ENCODE results near the gene VPS37C.

- TF ChIP-seq TP53 (CRISPR knock-in tag; IDR thresholded peaks at IDR 0.05) (no peak), MAX (CRISPR knock-in tag; IDR thresholded peaks at IDR 0.05) (no peak), ESRRA (CRISPR knock-in tag; IDR thresholded peaks at IDR 0.05; ENCODE audit: borderline replicate concordance) (no peak), TEAD1 (CRISPR knock-in tag; IDR thresholded peaks at IDR 0.05) (no peak), SP1 (CRISPR knock-in tag; conservative IDR thresholded peaks at IDR 0.05) (no peak), E2F1 (CRISPR knock-in tag; IDR thresholded peaks at IDR 0.05) (no peak), RELA (CRISPR knock-in tag; IDR thresholded peaks at IDR 0.05; ENCODE audit: borderline replicate concordance) (no peak), FOXJ3 (CRISPR knock-in tag; IDR thresholded peaks at IDR 0.05; ENCODE audit: borderline replicate concordance) (no peak), NFYB (CRISPR knock-in tag; conservative IDR thresholded peaks at IDR 0.05; ENCODE audit: low read depth) (no peak), ZNF232 (CRISPR knock-in tag; IDR thresholded peaks at IDR 0.05) (no peak)
- TF ChIP-seq, protein P1, sequence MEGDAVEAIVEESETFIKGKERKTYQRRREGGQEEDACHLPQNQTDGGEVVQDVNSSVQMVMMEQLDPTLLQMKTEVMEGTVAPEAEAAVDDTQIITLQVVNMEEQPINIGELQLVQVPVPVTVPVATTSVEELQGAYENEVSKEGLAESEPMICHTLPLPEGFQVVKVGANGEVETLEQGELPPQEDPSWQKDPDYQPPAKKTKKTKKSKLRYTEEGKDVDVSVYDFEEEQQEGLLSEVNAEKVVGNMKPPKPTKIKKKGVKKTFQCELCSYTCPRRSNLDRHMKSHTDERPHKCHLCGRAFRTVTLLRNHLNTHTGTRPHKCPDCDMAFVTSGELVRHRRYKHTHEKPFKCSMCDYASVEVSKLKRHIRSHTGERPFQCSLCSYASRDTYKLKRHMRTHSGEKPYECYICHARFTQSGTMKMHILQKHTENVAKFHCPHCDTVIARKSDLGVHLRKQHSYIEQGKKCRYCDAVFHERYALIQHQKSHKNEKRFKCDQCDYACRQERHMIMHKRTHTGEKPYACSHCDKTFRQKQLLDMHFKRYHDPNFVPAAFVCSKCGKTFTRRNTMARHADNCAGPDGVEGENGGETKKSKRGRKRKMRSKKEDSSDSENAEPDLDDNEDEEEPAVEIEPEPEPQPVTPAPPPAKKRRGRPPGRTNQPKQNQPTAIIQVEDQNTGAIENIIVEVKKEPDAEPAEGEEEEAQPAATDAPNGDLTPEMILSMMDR (IDR thresholded peaks at IDR 0.05) = no peak
- TF ChIP-seq, protein P2, sequence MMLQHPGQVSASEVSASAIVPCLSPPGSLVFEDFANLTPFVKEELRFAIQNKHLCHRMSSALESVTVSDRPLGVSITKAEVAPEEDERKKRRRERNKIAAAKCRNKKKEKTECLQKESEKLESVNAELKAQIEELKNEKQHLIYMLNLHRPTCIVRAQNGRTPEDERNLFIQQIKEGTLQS (CRISPR knock-in tag; conservative IDR thresholded peaks at IDR 0.05) = no peak
- TF ChIP-seq, protein P3, sequence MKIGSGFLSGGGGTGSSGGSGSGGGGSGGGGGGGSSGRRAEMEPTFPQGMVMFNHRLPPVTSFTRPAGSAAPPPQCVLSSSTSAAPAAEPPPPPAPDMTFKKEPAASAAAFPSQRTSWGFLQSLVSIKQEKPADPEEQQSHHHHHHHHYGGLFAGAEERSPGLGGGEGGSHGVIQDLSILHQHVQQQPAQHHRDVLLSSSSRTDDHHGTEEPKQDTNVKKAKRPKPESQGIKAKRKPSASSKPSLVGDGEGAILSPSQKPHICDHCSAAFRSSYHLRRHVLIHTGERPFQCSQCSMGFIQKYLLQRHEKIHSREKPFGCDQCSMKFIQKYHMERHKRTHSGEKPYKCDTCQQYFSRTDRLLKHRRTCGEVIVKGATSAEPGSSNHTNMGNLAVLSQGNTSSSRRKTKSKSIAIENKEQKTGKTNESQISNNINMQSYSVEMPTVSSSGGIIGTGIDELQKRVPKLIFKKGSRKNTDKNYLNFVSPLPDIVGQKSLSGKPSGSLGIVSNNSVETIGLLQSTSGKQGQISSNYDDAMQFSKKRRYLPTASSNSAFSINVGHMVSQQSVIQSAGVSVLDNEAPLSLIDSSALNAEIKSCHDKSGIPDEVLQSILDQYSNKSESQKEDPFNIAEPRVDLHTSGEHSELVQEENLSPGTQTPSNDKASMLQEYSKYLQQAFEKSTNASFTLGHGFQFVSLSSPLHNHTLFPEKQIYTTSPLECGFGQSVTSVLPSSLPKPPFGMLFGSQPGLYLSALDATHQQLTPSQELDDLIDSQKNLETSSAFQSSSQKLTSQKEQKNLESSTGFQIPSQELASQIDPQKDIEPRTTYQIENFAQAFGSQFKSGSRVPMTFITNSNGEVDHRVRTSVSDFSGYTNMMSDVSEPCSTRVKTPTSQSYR (CRISPR knock-in tag; IDR thresholded peaks at IDR 0.05) = no peak
- TF ChIP-seq, protein P4, sequence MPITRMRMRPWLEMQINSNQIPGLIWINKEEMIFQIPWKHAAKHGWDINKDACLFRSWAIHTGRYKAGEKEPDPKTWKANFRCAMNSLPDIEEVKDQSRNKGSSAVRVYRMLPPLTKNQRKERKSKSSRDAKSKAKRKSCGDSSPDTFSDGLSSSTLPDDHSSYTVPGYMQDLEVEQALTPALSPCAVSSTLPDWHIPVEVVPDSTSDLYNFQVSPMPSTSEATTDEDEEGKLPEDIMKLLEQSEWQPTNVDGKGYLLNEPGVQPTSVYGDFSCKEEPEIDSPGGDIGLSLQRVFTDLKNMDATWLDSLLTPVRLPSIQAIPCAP (CRISPR knock-in tag; IDR thresholded peaks at IDR 0.05) = no peak
Measured at GRCh38 chr11:61173456-61173855, 12.2 kb upstream of the VPS37C start.
